K562 (cell line): Measurements from ENCODE around the gene DUS1L. TPM values are rescaled to one million over a fixed set of nuclear protein-coding genes. Genes with fewer than 3 reads are reported as not detected.

Experiments
- ATAC-seq: fragments of 200-7000 bp; cut with Tn5 transposase; 3 replicates; pipeline ENCODE4 v1.9.1; 2020; ENCODE audit warnings: moderate library complexity
- BruUV-seq: library from RNA; stranded (reverse); fragments of 400-500 nt; replicated peaks from 2 replicates; lab custom pipeline; 2021; lab: Mats Ljungman, UMichigan
- CTCF ChIA-PET: fragments of 300-600 bp; formaldehyde crosslinking; extraction: SDS; loops from one replicate; lab custom pipeline; 2021; ENCODE audit warnings: low intra/inter-chr PET ratio; lab: Yijun Ruan, JAX
- POLR2A ChIA-PET: fragments of 300-600, 350-650 bp; sonication (Branson Sonifier 250); formaldehyde crosslinking; extraction: SDS; loops from one replicate; lab custom pipeline; 2021; ENCODE audit warnings: antibody characterized with exemption, inconsistent platforms; lab: Yijun Ruan, JAX
- DNase-seq, 4 experiments: peaks; one replicate each; pipeline versions ENCODE4 v3.0.0 to v3.0.0-alpha.2; 2011 to 2018; ENCODE audit warnings: low spot score in 3 of 4, mixed read lengths in 3 of 4; ENCODE audit errors: extremely low read depth in 1 of 4
- FAIRE-seq: peaks from 2 replicates; lab custom pipeline; 2011; peaks lifted over from hg19 to GRCh38; lab: Jason Lieb, UNC
- H2AFZ ChIP-seq: 2 replicates; pipeline ENCODE4 v1.6.0; 2011; ENCODE audit warnings: low read depth, low read length, control low read depth, inconsistent platforms
- H3K27ac ChIP-seq: fragments of 200-600 bp; 3 replicates; pipeline ENCODE4 v1.8.0; 2011; ENCODE audit warnings: low read depth, mild to moderate bottlenecking, control low read depth, inconsistent platforms, low read length, moderate library complexity, mixed read lengths; ENCODE audit errors: extremely low read depth
- H3K27me3 ChIP-seq, 2 experiments: fragments of 300-600 bp in 1 of 2; 2 replicates in 1 of 2; 3 replicates in 1 of 2; pipeline versions ENCODE4 v1.6.0 to v1.8.0; 2011; ENCODE audit warnings: inconsistent platforms in 2 of 2, low read length in 2 of 2, mild to moderate bottlenecking in 1 of 2, mixed read lengths in 1 of 2, moderate library complexity in 1 of 2; ENCODE audit not compliant: control insufficient read depth in 2 of 2, insufficient read depth in 2 of 2
- H3K36me3 ChIP-seq: fragments of 300-600 bp; 3 replicates; pipeline ENCODE4 v1.8.0; 2011; ENCODE audit warnings: mild to moderate bottlenecking, low read length, inconsistent platforms; ENCODE audit not compliant: control insufficient read depth, insufficient read depth
- H3K4me1 ChIP-seq, 2 experiments: fragments of 200-600 bp in 1 of 2; replicated peaks in 1 of 2; 2 replicates in 1 of 2; 3 replicates in 1 of 2; pipeline versions ENCODE4 v1.5.1 to v1.8.0; 2011; ENCODE audit warnings: inconsistent platforms in 2 of 2, low read length in 2 of 2, mild to moderate bottlenecking in 1 of 2, mixed read lengths in 1 of 2, moderate library complexity in 1 of 2; ENCODE audit not compliant: control insufficient read depth in 2 of 2, insufficient read depth in 2 of 2
- H3K4me2 ChIP-seq: 2 replicates; pipeline ENCODE4 v1.6.1; 2011; ENCODE audit warnings: low read length, control low read depth, inconsistent platforms, mixed read lengths; ENCODE audit not compliant: insufficient read depth
- H3K4me3 ChIP-seq: fragments of 200-600 bp; sonication (generic), shearing (Covaris generic); 2 replicates; pipeline ENCODE4 v1.5.1; 2016; ENCODE audit warnings: control low read depth, inconsistent platforms
- H3K79me2 ChIP-seq: fragments of 200-600 bp; 3 replicates; pipeline ENCODE4 v1.8.0; 2011; ENCODE audit warnings: low read length, inconsistent platforms; ENCODE audit not compliant: control insufficient read depth, insufficient read depth
- H3K9ac ChIP-seq, 2 experiments: 2 replicates each; pipeline versions ENCODE4 v1.6.0 to v1.6.1; 2011; ENCODE audit warnings: low read depth in 2 of 2, low read length in 2 of 2, control low read depth in 1 of 2, inconsistent platforms in 1 of 2, mild to moderate bottlenecking in 1 of 2, mixed read lengths in 1 of 2; ENCODE audit not compliant: insufficient read depth in 1 of 2
- H3K9me1 ChIP-seq: one replicate; pipeline ENCODE4 v1.6.0; 2011; ENCODE audit warnings: inconsistent platforms, mild to moderate bottlenecking, low read length, moderate library complexity; ENCODE audit not compliant: control insufficient read depth, insufficient read depth
- H3K9me3 ChIP-seq: replicated peaks from 2 replicates; pipeline ENCODE4 v1.5.1; 2011; ENCODE audit warnings: low read depth, low read length, inconsistent platforms; ENCODE audit not compliant: control insufficient read depth, insufficient read depth
- H4K20me1 ChIP-seq: replicated peaks from 2 replicates; pipeline ENCODE4 v1.6.1; 2011; ENCODE audit warnings: low read length, inconsistent platforms, mixed read lengths; ENCODE audit not compliant: control insufficient read depth, insufficient read depth
- CBX5 ChIP-seq: IDR thresholded peaks from 2 replicates; pipeline ENCODE4 v1.6.1; 2014; ENCODE audit warnings: low read depth, borderline replicate concordance
- DDX20 ChIP-seq: fragments of 450-650 bp; IDR thresholded peaks from 2 replicates; pipeline ENCODE4 v1.6.1; 2016; ENCODE audit warnings: missing genetic modification characterization, low read depth, mild to moderate bottlenecking, missing compliant biosample characterization, moderate library complexity
- ESRRB ChIP-seq: fragments of 250-450 bp; sonication (Bioruptor Pico); IDR thresholded peaks from 2 replicates; pipeline ENCODE4 v1.5.0; 2020; ENCODE audit warnings: mild to moderate bottlenecking, moderate library complexity, borderline replicate concordance
- HNRNPK ChIP-seq: fragments of 200-400 bp; formaldehyde crosslinking; IDR thresholded peaks from one replicate; pipeline ENCODE4 v1.6.1; 2018; ENCODE audit warnings: mild to moderate bottlenecking, low read depth, low read length; ENCODE audit not compliant: poor library complexity, severe bottlenecking
- KLF16 ChIP-seq: IDR thresholded peaks from 2 replicates; pipeline ENCODE4 v1.6.1; 2016; ENCODE audit warnings: antibody characterized with exemption
- L3MBTL2 ChIP-seq: fragments of 450-650 bp; IDR thresholded peaks from 2 replicates; pipeline ENCODE4 v1.6.1; 2016; ENCODE audit warnings: mild to moderate bottlenecking, moderate library complexity
- NCOA2 ChIP-seq, 2 experiments: fragments of 450-650 bp; IDR thresholded peaks; 2 replicates each; pipeline ENCODE4 v1.6.1; 2018; ENCODE audit warnings: mild to moderate bottlenecking in 2 of 2, moderate library complexity in 1 of 2; ENCODE audit not compliant: partially characterized antibody in 2 of 2
- PCBP1 ChIP-seq: fragments of 200-400 bp; formaldehyde crosslinking; IDR thresholded peaks from 2 replicates; pipeline ENCODE4 v1.6.1; 2018; ENCODE audit warnings: mild to moderate bottlenecking, low read depth, low read length; ENCODE audit not compliant: poor library complexity, severe bottlenecking
- TAF15 ChIP-seq: fragments of 200-400 bp; formaldehyde crosslinking; IDR thresholded peaks from 2 replicates; pipeline ENCODE4 v1.6.1; 2017; ENCODE audit warnings: mild to moderate bottlenecking, low read depth, low read length, moderate library complexity
- WHSC1 ChIP-seq: IDR thresholded peaks from one replicate; pipeline ENCODE4 v1.6.1; 2012; ENCODE audit warnings: low read length, control low read depth, inconsistent platforms
- YY1 ChIP-seq, 3 experiments: IDR thresholded peaks; 2 replicates each; pipeline ENCODE4 v1.6.1; 2011; ENCODE audit warnings: low read length in 2 of 3, mild to moderate bottlenecking in 2 of 3, moderate library complexity in 2 of 3, borderline replicate concordance in 1 of 3, control low read depth in 1 of 3, low read depth in 1 of 3; ENCODE audit not compliant: insufficient read depth in 3 of 3, insufficient replicate concordance in 2 of 3, control insufficient read depth in 1 of 3, insufficient read length in 1 of 3; ENCODE audit errors: extremely low read depth in 1 of 3
- ZNF77 ChIP-seq: fragments of 250-450 bp; sonication (Bioruptor Pico); IDR thresholded peaks from 2 replicates; pipeline ENCODE4 v1.5.0; 2020
- WGBS: fragments of 100-300 bp; shearing (Covaris generic); methylation state at CpG from one replicate; pipeline ENCODE4 v1.1.6; 2016; ENCODE audit warnings: low coverage, mixed read lengths; ENCODE audit not compliant: insufficient coverage; ENCODE audit errors: missing lambda C conversion rate; 5-methylcytosine and 5-hydroxymethylcytosine counted together
- in situ Hi-C: fragments of 300-500 bp; cut with MboI; formaldehyde crosslinking; loops from 4 replicates; pipeline ENCODE4 v1.15.0; 2018; ENCODE audit warnings: inconsistent platforms, mixed read lengths
- intact Hi-C: fragments of 100-400 bp; cut with micrococcal nuclease; formaldehyde crosslinking; loops from 2 replicates; pipeline ENCODE4 v1.14.2; 2022
- polyA plus RNA-seq, 8 experiments: library from polyadenylated mRNA; depleted of rRNA in 4 of 8; stranded (reverse) in 5 of 8; unstranded in 3 of 8; fragments of >200 nt; fragmentation: Nextera tagmentation in 2 of 8; fragmentation: Illumina TruSeq in 1 of 8; extraction: Ambion mirVana in 2 of 8; extraction: Trizol in 1 of 8; gene quantifications; 2 replicates each; pipeline versions ENCODE4 v1.2.1 to v1.2.3, GENCODE V29; 2011 to 2014; ENCODE audit warnings: inconsistent platforms in 1 of 8, missing spikeins in 1 of 8
- total RNA-seq, 7 experiments: library from RNA; depleted of rRNA in 6 of 7; stranded (reverse); fragments of >200 nt in 6 of 7; fragmentation: Illumina TruSeq in 2 of 7; extraction: Trizol in 2 of 7; gene quantifications; 2 replicates each; pipeline versions ENCODE4 v1.2.1 to v1.2.3, GENCODE V29; 2011 to 2021; ENCODE audit warnings: low replicate concordance in 1 of 7
- TF ChIP-seq, protein P1 (sequence below), 2 experiments: fragments of 450-650 bp in 1 of 2; IDR thresholded peaks; 2 replicates each; pipeline ENCODE4 v1.6.1; 2011 to 2017; ENCODE audit warnings: low read depth in 2 of 2, antibody characterized with exemption in 1 of 2, borderline replicate concordance in 1 of 2, low read length in 1 of 2, mild to moderate bottlenecking in 1 of 2, mixed read lengths in 1 of 2; ENCODE audit not compliant: control insufficient read depth in 1 of 2
- TF ChIP-seq, protein P2 (sequence below): fragments of 450-650 bp; IDR thresholded peaks from 2 replicates; pipeline ENCODE4 v1.6.1; 2017; ENCODE audit warnings: mild to moderate bottlenecking, moderate library complexity
- TF ChIP-seq, protein P3 (sequence below): fragments of 250-450 bp; sonication (Bioruptor Pico); IDR thresholded peaks from 2 replicates; pipeline ENCODE4 v1.6.1; 2021; ENCODE audit warnings: mild to moderate bottlenecking

DUS1L gene
- total and polyA plus RNA-seq, 9 of the 15 experiments (the other 6 are each of a cell fraction or from before 2014, with no cell fraction given): 7.8 to 210 (median 83.9) TPM

DNA sequence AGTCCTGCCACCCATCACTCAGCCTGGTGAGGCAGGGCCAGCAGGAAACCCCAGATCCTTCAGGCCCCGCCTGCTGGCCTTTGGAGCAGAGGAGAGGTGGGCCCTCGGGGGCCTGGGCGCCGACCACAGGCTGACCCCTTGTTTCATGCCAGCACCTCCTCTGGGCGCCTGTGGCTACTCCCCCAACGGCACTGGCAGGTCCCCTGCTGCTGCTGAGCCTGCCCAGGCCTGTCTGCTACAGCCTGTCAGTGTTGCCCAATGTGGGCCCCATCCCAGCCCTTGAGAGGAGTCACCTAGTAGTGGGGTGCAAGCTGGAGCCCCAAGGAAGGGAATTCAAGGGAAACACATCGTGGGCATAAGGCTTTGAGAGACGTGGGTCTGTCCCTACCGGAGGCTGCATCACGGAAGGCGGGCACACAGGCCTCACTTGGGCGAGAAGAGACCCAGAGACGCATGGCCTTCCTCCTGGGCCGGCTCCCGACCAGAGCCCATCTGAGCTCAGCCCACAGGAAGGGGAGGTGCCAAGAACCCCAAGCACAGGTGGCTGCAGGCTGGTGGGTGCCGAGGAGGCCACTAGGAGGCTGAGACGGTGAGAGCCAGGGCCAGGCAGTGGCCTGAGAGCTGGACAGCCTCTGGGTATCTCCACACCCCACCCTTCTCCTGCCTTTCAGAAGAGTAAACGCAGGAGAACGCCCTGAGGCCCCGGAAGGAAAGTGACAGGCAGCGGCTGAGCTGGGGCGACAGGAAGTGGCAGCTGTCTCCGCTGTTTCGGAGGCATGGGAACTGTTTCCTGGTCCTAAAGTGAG is 40.5 kb upstream of the DUS1L start:
- H2AFZ ChIP-seq: no peak overlapping the region
- peak; percentile 79 for ATAC-seq
- BruUV-seq: no TSS peak
- peak overlapping the region; percentile 44; the same call in 1 of the 3 replicates for H3K27ac ChIP-seq
- H3K27me3 ChIP-seq: no peaks in the 10 kb centered on the region
- POLR2A ChIA-PET: interaction anchor here (0.6 to 1.0 kb wide), 4 partner anchors 13 to 764 kb away, joined by 3 to 4 read pairs (median 3); partner anchors contain the start of gene ACTG1
- no peak overlapping the region for H3K4me3 ChIP-seq
- intact Hi-C loops (loop anchor here (5.0 kb wide), 1 partner anchor 36 kb away; no protein-coding TSS in a partner anchor), in situ Hi-C loops (no loop called here)
- no peaks in the 10 kb centered on the region for H3K79me2 ChIP-seq
- CTCF ChIA-PET: no interaction called here
- no peaks in the 10 kb centered on the region for H4K20me1 ChIP-seq
- peak; percentile 48 to 67 (median 58) for DNase-seq
- peaks cover 22 to 74% of the 10 kb centered on the region in 2 experiments for H3K4me1 ChIP-seq
- 67% methylated on average over 21 of the region's 24 CpGs for WGBS
- peaks cover 2% of the 10 kb centered on the region; the same call in 1 of the 3 replicates for H3K36me3 ChIP-seq
- H3K9me3 ChIP-seq: no peaks in the 10 kb centered on the region
- H3K9me1 ChIP-seq: no peaks in the 10 kb centered on the region
- peak overlapping the region in 1 of 2 experiments; percentile 84; a peak in 2 of 4 replicates for H3K9ac ChIP-seq
- FAIRE-seq: peak; percentile 80
- no peak overlapping the region for H3K4me2 ChIP-seq
- no peak for TF ChIP-seq NCOA2 (IDR thresholded peaks at IDR 0.05; ENCODE audit: partially characterized antibody in 2 of 2)
- TF ChIP-seq YY1 (IDR thresholded peaks at IDR 0.05; ENCODE audit: borderline replicate concordance in 1 of 3, control insufficient read depth in 1 of 3, extremely low read depth in 1 of 3, insufficient read depth in 3 of 3, insufficient read length in 1 of 3, insufficient replicate concordance in 2 of 3, low read depth in 1 of 3, low read length in 2 of 3): no peak
- TF ChIP-seq KLF16: no peak
- TF ChIP-seq WHSC1: no peak
- no peak for TF ChIP-seq TAF15
- TF ChIP-seq DDX20: no peak
- no peak for TF ChIP-seq CBX5
- TF ChIP-seq ESRRB (CRISPR knock-in tag): no peak
- TF ChIP-seq, protein P1, sequence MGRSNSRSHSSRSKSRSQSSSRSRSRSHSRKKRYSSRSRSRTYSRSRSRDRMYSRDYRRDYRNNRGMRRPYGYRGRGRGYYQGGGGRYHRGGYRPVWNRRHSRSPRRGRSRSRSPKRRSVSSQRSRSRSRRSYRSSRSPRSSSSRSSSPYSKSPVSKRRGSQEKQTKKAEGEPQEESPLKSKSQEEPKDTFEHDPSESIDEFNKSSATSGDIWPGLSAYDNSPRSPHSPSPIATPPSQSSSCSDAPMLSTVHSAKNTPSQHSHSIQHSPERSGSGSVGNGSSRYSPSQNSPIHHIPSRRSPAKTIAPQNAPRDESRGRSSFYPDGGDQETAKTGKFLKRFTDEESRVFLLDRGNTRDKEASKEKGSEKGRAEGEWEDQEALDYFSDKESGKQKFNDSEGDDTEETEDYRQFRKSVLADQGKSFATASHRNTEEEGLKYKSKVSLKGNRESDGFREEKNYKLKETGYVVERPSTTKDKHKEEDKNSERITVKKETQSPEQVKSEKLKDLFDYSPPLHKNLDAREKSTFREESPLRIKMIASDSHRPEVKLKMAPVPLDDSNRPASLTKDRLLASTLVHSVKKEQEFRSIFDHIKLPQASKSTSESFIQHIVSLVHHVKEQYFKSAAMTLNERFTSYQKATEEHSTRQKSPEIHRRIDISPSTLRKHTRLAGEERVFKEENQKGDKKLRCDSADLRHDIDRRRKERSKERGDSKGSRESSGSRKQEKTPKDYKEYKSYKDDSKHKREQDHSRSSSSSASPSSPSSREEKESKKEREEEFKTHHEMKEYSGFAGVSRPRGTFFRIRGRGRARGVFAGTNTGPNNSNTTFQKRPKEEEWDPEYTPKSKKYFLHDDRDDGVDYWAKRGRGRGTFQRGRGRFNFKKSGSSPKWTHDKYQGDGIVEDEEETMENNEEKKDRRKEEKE (IDR thresholded peaks at IDR 0.05; ENCODE audit: borderline replicate concordance in 1 of 2, control insufficient read depth in 1 of 2, low read depth in 2 of 2, low read length in 1 of 2): no peak
- TF ChIP-seq, protein P2, sequence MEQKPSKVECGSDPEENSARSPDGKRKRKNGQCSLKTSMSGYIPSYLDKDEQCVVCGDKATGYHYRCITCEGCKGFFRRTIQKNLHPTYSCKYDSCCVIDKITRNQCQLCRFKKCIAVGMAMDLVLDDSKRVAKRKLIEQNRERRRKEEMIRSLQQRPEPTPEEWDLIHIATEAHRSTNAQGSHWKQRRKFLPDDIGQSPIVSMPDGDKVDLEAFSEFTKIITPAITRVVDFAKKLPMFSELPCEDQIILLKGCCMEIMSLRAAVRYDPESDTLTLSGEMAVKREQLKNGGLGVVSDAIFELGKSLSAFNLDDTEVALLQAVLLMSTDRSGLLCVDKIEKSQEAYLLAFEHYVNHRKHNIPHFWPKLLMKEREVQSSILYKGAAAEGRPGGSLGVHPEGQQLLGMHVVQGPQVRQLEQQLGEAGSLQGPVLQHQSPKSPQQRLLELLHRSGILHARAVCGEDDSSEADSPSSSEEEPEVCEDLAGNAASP: no peak
- TF ChIP-seq, protein P3, sequence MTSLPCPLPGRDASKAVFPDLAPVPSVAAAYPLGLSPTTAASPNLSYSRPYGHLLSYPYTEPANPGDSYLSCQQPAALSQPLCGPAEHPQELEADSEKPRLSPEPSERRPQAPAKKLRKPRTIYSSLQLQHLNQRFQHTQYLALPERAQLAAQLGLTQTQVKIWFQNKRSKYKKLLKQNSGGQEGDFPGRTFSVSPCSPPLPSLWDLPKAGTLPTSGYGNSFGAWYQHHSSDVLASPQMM: no peak
- TF ChIP-seq L3MBTL2: no peak
- no peak for TF ChIP-seq HNRNPK
- no peak for TF ChIP-seq PCBP1
- no peak for TF ChIP-seq ZNF77 (CRISPR knock-in tag)
